ENCODE data around the gene RBFA.
A peak's percentile ranks its signal among the peaks of the same experiment; 100 is the strongest.
"Not testable (repeated sequence)": the region's sequence is repeated elsewhere in the genome, so short reads cannot be mapped to it uniquely, and the experiment has no call there.

RBFA gene, protein sequence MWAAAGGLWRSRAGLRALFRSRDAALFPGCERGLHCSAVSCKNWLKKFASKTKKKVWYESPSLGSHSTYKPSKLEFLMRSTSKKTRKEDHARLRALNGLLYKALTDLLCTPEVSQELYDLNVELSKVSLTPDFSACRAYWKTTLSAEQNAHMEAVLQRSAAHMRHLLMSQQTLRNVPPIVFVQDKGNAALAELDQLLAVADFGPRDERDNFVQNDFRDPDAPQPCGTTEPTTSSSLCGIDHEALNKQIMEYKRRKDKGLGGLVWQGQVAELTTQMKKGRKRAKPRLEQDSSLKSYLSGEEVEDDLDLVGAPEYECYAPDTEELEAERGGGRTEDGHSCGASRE

GRCh38 chr18:80034068-80034851, at the start of gene RBFA:
RBFA (plus strand) TSS chr18:80034434; CDS start chr18:80034496, 62 bp downstream.
- peak within 1 kb of the TSS; percentile 73 for H3K4me3 ChIP-seq (ENCODE audit: low read depth, low read length)

- no peak overlapping the region for H3K4me3 ChIP-seq (ENCODE audit: low read depth, low read length)
These were observed 49.1 kb upstream of the RBFA start for GRCh38 chr18:79985172-79985571.

DNA sequence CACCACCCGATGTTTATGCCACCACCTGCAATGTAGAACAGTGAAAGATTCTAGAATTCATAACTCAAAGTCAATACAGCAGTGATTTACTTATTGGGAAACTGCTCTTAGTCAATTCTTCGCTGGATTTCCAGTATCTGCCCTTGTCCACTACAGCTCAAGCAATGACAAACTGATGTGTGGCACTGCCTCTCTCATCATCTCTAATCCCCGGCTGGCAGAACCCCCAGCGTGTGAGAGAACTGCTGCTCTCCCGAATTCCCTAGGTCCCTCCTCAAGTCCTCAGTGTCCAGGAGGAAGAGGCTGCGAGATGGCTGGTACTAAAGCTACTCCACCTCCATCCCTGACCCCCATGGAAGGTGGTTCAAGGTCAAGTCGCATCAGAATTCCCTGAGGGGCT, 47.5 kb upstream of the RBFA start:
- H3K4me3 ChIP-seq (ENCODE audit: low read depth, low read length): no peak overlapping the region

GRCh38 chr18:79987566-79987965, 46.7 kb upstream of the RBFA start:
- peak overlapping the region; percentile 92 for H3K4me3 ChIP-seq (ENCODE audit: low read depth, low read length)

DNA sequence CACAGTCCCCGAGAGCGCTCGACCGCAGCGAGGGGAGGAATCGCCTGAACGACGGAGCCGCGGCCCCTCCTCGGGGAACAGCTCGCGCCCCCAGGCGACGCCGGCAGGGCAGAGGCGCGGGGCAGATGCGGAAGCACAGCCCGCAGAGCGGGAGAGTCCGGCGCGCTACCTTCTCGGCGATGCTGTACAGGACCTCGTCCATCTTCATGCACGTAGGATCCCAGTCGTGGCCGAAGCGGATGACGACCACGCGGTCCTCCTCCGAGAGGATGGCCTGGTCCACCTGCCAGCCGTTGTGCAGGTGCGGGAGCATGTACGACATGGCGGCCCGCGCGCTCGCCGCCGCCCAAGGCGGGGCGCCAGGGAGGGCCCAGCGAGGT, 46.2 kb upstream of the RBFA start:
- peak overlapping the region; percentile 92 for H3K4me3 ChIP-seq (ENCODE audit: low read depth, low read length)

GRCh38 chr18:79988451-79989194, 45.6 kb upstream of the RBFA start, which contains the start of gene TXNL4A:
TXNL4A (minus strand) TSS chr18:79988563; CDS start chr18:79988392, 171 bp downstream.
- H3K4me3 ChIP-seq (ENCODE audit: low read depth, low read length): peak within 1 kb of the TSS; percentile 92

DNA sequence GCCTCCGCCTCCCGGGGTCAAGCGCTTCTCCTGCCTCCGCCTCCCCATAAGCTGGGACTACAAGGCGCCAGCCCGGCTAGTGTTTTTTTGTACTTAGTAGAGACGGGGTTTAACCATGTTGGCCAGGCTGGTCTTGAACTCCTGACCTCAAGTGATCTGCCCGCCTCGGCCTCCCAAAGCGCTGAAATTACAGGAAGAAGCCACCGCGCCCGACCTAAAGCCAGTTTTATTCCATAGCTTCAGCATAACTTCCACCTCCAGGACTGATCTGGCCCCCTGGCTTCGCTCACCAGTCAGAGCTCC, 45.1 kb upstream of the RBFA start:
- no peak overlapping the region for H3K4me3 ChIP-seq (ENCODE audit: low read depth, low read length)

DNA sequence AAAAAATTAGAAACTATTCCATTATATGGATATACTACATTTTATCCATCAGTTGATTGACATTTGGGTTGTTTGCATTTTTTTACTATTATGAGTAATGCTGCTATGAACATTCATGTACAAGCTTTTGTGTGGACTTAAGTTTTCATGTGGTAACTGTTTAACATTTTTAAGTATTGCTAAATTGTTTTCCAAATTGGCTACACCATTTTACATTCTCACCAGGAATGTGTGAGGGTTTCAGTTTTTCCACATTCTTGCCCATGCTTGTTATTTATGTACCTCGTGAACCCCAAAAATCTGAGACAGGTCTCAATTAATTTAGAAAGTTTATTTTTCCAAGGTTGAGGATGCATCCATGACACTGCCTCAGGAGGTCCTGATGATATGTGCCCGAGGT, 42.7 kb upstream of the RBFA start:
- H3K4me3 ChIP-seq (ENCODE audit: low read depth, low read length): no peak overlapping the region

- H3K4me3 ChIP-seq (ENCODE audit: low read depth, low read length): not testable (repeated sequence)
These were observed 34.5 kb upstream of the RBFA start for GRCh38 chr18:79999701-80000100.

GRCh38 chr18:80000877-80001276, 33.4 kb upstream of the RBFA start:
- H3K4me3 ChIP-seq (ENCODE audit: low read depth, low read length): no peak overlapping the region

GRCh38 chr18:80002468-80002867, 31.8 kb upstream of the RBFA start:
- H3K4me3 ChIP-seq (ENCODE audit: low read depth, low read length): no peak overlapping the region

DNA sequence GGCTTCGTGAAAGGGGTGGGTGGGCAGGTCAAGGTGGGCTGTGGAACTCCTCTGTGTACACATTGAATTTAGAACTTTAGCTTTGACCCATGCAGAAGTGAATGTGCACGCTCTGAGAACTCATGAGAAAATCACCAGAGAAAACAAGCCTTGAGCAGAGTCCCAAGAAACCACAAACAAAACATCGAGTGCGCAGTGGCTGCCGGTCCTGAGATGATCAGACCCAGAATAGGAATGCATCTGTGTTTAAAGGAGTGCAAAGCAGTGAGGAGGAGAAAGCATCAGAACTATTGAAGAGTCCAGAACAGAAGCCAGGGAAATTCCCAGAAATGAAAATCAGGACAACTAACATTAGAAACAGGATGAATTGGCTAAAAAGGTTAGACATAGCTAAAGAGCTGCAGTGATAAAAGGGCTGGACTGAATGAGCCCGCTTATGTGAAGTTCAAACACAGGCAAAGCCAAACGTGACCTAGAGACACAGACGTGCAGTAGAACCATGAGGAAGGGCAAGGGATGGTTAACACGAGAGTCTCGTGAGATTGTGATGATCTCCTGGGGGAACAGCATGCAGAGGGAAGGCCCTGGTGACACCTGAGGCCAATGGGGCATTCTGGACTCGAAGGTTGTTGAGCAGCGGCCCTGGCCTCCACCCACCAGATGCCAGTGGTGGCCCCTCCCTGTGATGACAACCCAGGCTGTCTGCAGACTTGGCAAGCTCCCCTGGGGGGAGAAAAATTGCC, 29.5 kb upstream of the RBFA start:
- H3K4me3 ChIP-seq (ENCODE audit: low read depth, low read length): no peak overlapping the region

DNA sequence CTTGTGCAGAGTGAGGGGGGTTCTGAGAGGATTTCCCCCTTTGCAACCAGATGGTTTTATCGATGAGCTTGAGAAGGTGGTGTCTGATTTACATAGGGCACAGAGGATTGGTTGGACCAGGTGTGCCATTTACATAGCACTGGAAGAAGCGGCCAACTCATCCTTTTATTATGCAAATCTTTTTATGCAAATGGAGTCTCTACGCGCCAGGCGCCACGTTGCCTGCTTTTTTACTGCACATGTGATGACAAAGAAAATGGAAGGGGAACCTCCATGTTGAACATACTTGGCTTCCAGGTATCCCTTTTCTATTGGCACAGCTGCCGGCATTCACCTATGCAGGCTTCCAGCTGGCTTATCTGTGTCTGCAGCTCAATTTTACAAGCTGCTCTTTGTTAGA, 27.5 kb upstream of the RBFA start:
- H3K4me3 ChIP-seq (ENCODE audit: low read depth, low read length): no peak overlapping the region

DNA sequence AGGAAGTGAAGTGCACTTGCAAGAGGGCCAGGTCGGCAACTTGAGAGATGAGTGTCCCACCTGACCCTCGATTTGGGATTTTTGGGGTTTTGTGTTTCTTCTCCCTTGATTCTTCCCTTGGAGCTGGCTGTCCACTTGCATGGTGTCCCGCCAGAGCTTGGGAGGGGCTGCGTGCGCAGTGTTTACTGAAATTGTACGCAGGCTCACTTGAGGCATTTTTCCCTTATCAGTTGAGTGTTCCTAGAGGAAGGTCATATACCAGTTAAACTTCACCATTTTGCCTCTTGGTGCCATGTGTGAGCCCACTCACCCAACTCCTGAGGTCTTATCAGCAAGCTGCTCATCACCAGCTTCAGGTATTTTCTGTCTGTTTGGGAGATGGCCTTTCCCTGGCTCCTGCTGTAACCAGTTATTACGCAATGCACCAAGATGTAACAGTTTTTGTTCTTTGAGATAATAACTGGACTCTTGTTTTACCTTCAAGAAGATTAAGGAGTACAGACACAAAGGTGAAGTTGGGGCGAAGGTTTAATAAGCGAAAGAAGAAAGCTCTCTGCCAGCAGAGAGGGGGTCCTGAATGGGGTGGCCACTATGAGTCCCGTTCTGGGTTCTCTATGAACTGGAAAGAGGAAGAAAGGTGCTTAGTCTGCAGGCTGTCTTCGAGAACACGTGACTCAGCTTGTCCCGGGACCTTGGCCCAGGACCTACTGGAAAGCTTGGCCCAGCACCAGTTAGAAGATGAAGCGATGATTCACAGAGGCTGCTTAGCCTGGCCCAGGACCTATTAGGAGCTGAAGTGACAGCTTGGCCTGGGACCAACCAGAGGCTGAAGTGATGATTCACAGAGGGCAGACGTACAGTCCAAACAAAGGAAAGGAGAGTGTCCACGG, 24.3 kb upstream of the RBFA start:
- H3K4me3 ChIP-seq (ENCODE audit: low read depth, low read length): no peak overlapping the region

GRCh38 chr18:80010551-80010906, 23.7 kb upstream of the RBFA start:
- H3K4me3 ChIP-seq (ENCODE audit: low read depth, low read length): no peak overlapping the region

- not testable (repeated sequence) for H3K4me3 ChIP-seq (ENCODE audit: low read depth, low read length)
These were observed 22.6 kb upstream of the RBFA start for GRCh38 chr18:80011496-80012137.

DNA sequence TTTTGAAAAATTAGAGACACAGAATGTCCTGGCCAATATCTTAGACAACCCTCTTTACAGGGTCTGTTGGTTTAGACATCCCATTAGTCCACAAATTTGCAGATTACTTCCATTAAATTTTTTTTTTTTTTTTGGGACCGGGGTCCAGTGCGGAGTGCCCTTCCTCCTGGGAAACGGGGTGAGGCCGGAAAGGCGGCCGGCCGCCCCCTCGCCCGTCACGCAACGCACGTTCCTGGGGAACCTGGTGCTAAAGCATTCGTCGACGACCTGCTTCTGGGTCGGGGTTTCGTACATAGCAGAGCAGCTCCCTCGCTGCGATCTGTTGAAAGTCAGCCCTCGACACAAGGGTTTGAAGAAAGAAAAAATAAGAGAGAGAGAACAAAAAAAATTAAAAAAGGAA, 21.5 kb upstream of the RBFA start:
- no peak overlapping the region for H3K4me3 ChIP-seq (ENCODE audit: low read depth, low read length)

DNA sequence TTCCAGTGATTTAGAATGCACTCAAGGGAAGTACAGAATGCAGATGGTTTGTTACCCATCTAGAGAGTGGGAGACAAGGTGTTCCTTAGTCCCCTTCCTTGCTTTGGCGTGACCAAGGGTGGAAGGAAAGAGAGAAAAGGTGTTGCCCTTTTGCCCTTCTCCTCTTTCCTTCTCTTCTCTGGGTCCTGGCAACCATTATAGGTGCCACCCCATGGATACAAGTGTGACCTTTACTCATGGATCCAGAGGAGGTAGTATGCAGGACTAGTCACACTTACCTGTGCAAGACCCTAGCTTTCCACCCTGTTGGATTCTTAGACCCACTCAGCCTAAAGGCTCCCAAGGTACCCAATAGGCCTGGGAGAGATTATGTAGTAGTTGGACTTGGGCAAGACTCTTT, 11.6 kb upstream of the RBFA start:
- no peak overlapping the region for H3K4me3 ChIP-seq (ENCODE audit: low read depth, low read length)

GRCh38 chr18:80023173-80023572, 11.1 kb upstream of the RBFA start:
- no peak overlapping the region for H3K4me3 ChIP-seq (ENCODE audit: low read depth, low read length)

GRCh38 chr18:80026363-80026762, 7.9 kb upstream of the RBFA start:
- H3K4me3 ChIP-seq (ENCODE audit: low read depth, low read length): no peak overlapping the region

Data from iPS-11a (cell line).